GM18505 (cell line): ENCODE results near the gene MAP1LC3B.

Experiments
- ATAC-seq: cut with Tn5 transposase; IDR thresholded peaks from one replicate; pipeline ENCODE4 v1.9.1; 2021; ENCODE audit not compliant: unreplicated experiment
- POLR2A ChIP-seq: IDR thresholded peaks from 4 replicates; pipeline ENCODE4 v1.6.1; 2011; ENCODE audit warnings: borderline replicate concordance; ENCODE audit not compliant: insufficient read depth, insufficient read length; ENCODE audit errors: extremely low read depth

The MAP1LC3B gene

GRCh38 chr16:87391950-87392820 lies at the start of gene MAP1LC3B:
Gene MAP1LC3B, plus strand, starts transcription at chr16:87392336. Its CDS starts 92 bp downstream, at chr16:87392428.
- peak; percentile 61 for ATAC-seq
- peak; percentile 88 for TF ChIP-seq POLR2A

GRCh38 chr16:87342504-87342903 lies 49.6 kb upstream of the MAP1LC3B start:
- TF ChIP-seq POLR2A, result no peak
- no peak for ATAC-seq

- no peak for ATAC-seq
These were observed 49.0 kb upstream of the MAP1LC3B start for GRCh38 chr16:87342978-87343752.

GRCh38 chr16:87343753-87344050 lies 48.4 kb upstream of the MAP1LC3B start:
- TF ChIP-seq POLR2A, result no peak
- no peak for ATAC-seq

More at GRCh38 chr16:87342978-87343752, 49.0 kb upstream of the MAP1LC3B start:
- no peak for TF ChIP-seq POLR2A

GRCh38 chr16:87344165-87344930 lies 47.8 kb upstream of the MAP1LC3B start:
- no peak for TF ChIP-seq POLR2A
- no peak for ATAC-seq

GRCh38 chr16:87344931-87345631 lies 47.1 kb upstream of the MAP1LC3B start:
- no peak for TF ChIP-seq POLR2A
- ATAC-seq, result no peak

GRCh38 chr16:87345726-87346424 lies 46.3 kb upstream of the MAP1LC3B start:
- no peak for TF ChIP-seq POLR2A
- ATAC-seq, result no peak

- no peak for TF ChIP-seq POLR2A
- no peak for ATAC-seq
These were observed 45.5 kb upstream of the MAP1LC3B start for GRCh38 chr16:87346517-87347060.

GRCh38 chr16:87347932-87348615 lies 44.1 kb upstream of the MAP1LC3B start:
- no peak for TF ChIP-seq POLR2A
- no peak for ATAC-seq

GRCh38 chr16:87348616-87349157 lies 43.4 kb upstream of the MAP1LC3B start:
- no peak for TF ChIP-seq POLR2A
- ATAC-seq, result no peak

- no peak for TF ChIP-seq POLR2A
- no peak for ATAC-seq
These were observed 42.1 kb upstream of the MAP1LC3B start for GRCh38 chr16:87350031-87350430.
